SK-N-MC (cell line): ENCODE data around the gene CACNA1C.

Experiments used
- DNase-seq: peaks from one replicate; pipeline ENCODE4 v3.0.0-alpha.2; 2011; ENCODE audit warnings: low read depth, low spot score
- H3K27ac ChIP-seq: fragments of 200-600 bp; sonication (generic); 2 replicates; pipeline ENCODE4 v1.5.1; 2016; ENCODE audit warnings: mixed run types
- H3K36me3 ChIP-seq: fragments of 200-600 bp; sonication (generic); 2 replicates; pipeline ENCODE4 v1.6.1; 2017; ENCODE audit warnings: antibody characterized with exemption, low read length, mixed read lengths; ENCODE audit not compliant: insufficient read depth
- H3K4me3 ChIP-seq: fragments of 200-600 bp; sonication (generic); 2 replicates; pipeline ENCODE4 v1.5.1; 2016
- H3K9ac ChIP-seq: fragments of 200-600 bp; sonication (generic); 2 replicates; pipeline ENCODE4 v1.8.0; 2017; ENCODE audit warnings: mixed run types, mixed read lengths; ENCODE audit not compliant: insufficient read length
- H3K9me3 ChIP-seq: fragments of 200-600 bp; sonication (generic); 2 replicates; pipeline ENCODE4 v1.6.1; 2017; ENCODE audit warnings: low read depth, mild to moderate bottlenecking, antibody characterized with exemption, low read length, moderate library complexity, mixed read lengths
- EZH2 ChIP-seq: fragments of 200-600 bp; sonication (generic); IDR thresholded peaks from one replicate; pipeline ENCODE4 v1.6.1; 2017; ENCODE audit warnings: antibody characterized with exemption
- FOXP2 ChIP-seq: optimal IDR thresholded peaks from 2 replicates; pipeline ENCODE3; 2011; ENCODE audit warnings: mild to moderate bottlenecking, moderate library complexity; ENCODE audit not compliant: insufficient read depth; ENCODE audit errors: extremely low read length, control extremely low read depth
- POLR2AphosphoS5 ChIP-seq: IDR thresholded peaks from 2 replicates; pipeline ENCODE4 v1.6.1; 2012; ENCODE audit warnings: mild to moderate bottlenecking, low read depth, low read length, borderline replicate concordance

The CACNA1C gene

GRCh38 chr12:2013527-2014223 is 39.1 kb upstream of the CACNA1C start:
- Histone ChIP-seq H3K9ac (no peak overlapping the region), H3K4me3 (no peak overlapping the region), H3K27ac (no peak overlapping the region), H3K9me3 (no peaks in the 10 kb centered on the region), H3K36me3 (no peaks in the 10 kb centered on the region)
- no peak for TF ChIP-seq EZH2
- no peak for DNase-seq

DNA sequence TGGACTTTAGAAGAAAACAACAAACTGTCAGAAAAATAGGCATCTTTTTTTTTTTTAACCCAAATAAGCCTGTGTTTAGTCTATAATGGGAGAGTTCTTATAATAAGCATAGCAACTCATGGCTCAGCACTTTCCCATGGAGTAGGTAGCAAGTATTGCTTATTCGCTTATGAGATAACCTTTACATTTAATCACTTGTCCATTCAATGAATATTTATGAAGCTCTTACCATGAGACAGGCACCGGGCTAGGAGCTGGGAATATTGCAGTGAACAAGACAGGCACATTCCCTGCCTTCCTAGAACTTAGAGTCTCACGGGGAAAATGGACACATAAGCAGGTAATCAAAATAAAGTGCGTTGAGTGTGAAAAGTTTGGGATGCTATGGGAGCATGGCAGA is 38.6 kb upstream of the CACNA1C start:
- Histone ChIP-seq H3K4me3 (no peak overlapping the region), H3K36me3 (no peaks in the 10 kb centered on the region), H3K27ac (no peak overlapping the region), H3K9me3 (no peaks in the 10 kb centered on the region), H3K9ac (no peak overlapping the region)
- TF ChIP-seq FOXP2 (no peak), POLR2AphosphoS5 (no peak), EZH2 (no peak)
- DNase-seq = no peak

- Histone ChIP-seq H3K27ac (no peak overlapping the region), H3K9me3 (no peaks in the 10 kb centered on the region), H3K36me3 (no peaks in the 10 kb centered on the region), H3K9ac (no peak overlapping the region), H3K4me3 (no peak overlapping the region)
- TF ChIP-seq EZH2 (no peak), FOXP2 (no peak), POLR2AphosphoS5 (no peak)
- no peak for DNase-seq
Measured at GRCh38 chr12:2016862-2017545, 35.8 kb upstream of the CACNA1C start.

GRCh38 chr12:2017546-2018337 is 35.0 kb upstream of the CACNA1C start:
- TF ChIP-seq EZH2 = no peak
- no peak for TF ChIP-seq FOXP2
- TF ChIP-seq POLR2AphosphoS5 = no peak
- Histone ChIP-seq H3K27ac (no peak overlapping the region), H3K4me3 (no peak overlapping the region), H3K9me3 (no peaks in the 10 kb centered on the region), H3K36me3 (no peaks in the 10 kb centered on the region), H3K9ac (no peak overlapping the region)
- no peak for DNase-seq

DNA sequence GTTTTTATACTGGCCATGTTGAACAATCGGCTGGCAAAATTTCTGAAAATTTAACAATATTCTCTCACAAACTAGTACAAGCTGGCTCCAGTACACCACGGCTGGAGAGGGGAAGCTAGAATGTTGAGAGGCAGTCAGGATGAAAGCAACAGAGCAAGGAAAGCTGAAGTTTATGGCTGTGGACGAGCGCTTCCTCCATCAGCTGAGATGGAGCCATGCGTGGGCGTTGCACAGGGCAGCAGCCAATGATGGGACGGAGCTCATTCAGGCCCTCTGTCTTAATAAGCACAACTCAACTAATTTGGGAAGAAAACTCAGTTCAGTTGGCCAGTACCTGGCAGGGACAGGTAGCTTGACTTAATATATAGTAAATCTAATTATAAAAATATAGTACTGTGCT is 34.4 kb upstream of the CACNA1C start:
- Histone ChIP-seq H3K9me3 (no peaks in the 10 kb centered on the region), H3K4me3 (no peak overlapping the region), H3K9ac (no peak overlapping the region), H3K36me3 (no peaks in the 10 kb centered on the region), H3K27ac (no peak overlapping the region)
- no peak for TF ChIP-seq POLR2AphosphoS5
- TF ChIP-seq FOXP2 = no peak
- no peak for TF ChIP-seq EZH2
- no peak for DNase-seq

DNA sequence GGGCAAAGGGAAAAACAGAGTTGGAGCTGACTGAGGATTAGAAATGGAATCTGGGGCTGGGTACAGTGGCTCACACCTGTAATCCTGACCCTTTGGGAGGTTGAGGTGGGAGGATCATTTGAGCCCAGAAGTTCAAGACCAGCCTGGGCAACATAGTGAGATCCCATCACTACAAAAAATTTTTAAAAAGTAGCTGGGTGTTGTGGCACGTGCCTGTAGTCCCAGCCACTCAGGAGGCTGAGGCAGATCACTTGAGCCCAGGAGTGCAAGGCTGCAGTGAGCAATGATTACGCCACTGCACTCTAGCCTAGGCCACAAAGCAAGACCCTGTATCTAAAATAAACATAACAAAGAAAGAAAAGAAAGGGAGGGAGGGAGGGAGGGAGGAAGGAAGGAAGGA is 33.7 kb upstream of the CACNA1C start:
- no peaks in the 10 kb centered on the region for H3K36me3 ChIP-seq
- no peaks in the 10 kb centered on the region for H3K9me3 ChIP-seq
- no peak overlapping the region for H3K9ac ChIP-seq
- H3K27ac ChIP-seq = no peak overlapping the region
- TF ChIP-seq FOXP2 (no peak), EZH2 (no peak), POLR2AphosphoS5 (no peak)
- DNase-seq = no peak
- H3K4me3 ChIP-seq = no peak overlapping the region

- TF ChIP-seq POLR2AphosphoS5 (no peak), FOXP2 (no peak), EZH2 (no peak)
- H3K27ac ChIP-seq = no peak overlapping the region
- no peak overlapping the region for H3K4me3 ChIP-seq
Measured at GRCh38 chr12:2020511-2020910, 32.3 kb upstream of the CACNA1C start.

DNA sequence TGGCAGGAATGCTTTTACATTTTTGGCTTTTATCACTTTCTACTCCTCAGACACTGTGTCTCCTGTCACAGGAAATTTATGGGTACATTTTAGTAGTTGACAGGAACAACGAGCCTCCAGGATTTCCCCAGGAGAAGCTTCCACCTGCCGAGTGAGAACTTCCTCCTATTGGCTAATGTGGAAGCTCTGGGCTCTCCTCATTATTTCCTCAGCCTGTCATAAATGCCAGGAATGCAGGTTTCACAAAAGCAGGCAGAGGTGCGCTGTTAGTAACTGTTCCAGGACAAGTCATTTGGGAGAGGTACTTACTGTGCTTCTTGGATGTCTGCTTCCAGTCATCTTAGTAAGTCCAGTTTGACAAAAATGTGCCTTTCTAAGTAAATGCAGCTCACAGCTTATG is 29.4 kb upstream of the CACNA1C start:
- no peak for DNase-seq
- Histone ChIP-seq H3K27ac (no peak overlapping the region), H3K9ac (no peak overlapping the region), H3K9me3 (no peaks in the 10 kb centered on the region), H3K36me3 (no peaks in the 10 kb centered on the region), H3K4me3 (no peak overlapping the region)
- no peak for TF ChIP-seq POLR2AphosphoS5
- no peak for TF ChIP-seq FOXP2
- TF ChIP-seq EZH2 = no peak

More at GRCh38 chr12:2020511-2020910, 32.3 kb upstream of the CACNA1C start:
- Histone ChIP-seq H3K9ac (no peak overlapping the region), H3K36me3 (no peaks in the 10 kb centered on the region), H3K9me3 (no peaks in the 10 kb centered on the region)
- no peak for DNase-seq

GRCh38 chr12:2027351-2027750 is 25.4 kb upstream of the CACNA1C start:
- H3K9me3 ChIP-seq = no peaks in the 10 kb centered on the region
- no peak for TF ChIP-seq FOXP2
- no peak for TF ChIP-seq POLR2AphosphoS5
- TF ChIP-seq EZH2 = no peak
- no peak overlapping the region for H3K9ac ChIP-seq
- H3K4me3 ChIP-seq = no peak overlapping the region
- no peak overlapping the region for H3K27ac ChIP-seq
- DNase-seq = no peak
- no peaks in the 10 kb centered on the region for H3K36me3 ChIP-seq
